ENCODE measurements around the gene MINAR2.

DNA sequence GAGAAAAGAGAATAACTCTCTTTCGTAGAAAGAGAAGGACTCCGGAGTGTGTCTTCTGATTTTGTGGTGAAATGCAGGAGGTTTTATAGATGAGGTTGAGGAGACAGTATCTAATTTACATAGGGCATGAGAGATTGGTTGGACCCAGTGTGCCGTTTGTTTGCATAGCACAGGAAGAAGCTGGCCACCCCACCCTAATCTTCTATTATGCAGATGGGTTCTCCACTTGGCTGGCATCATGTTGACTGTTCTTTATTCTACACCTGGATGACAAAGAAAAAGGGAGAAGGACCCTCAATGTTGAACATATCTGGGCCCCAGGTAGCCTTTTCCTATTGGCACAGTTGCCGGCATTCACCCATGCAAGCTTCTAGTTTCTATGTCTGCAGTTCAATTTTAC is 23.2 kb upstream of the MINAR2 start:
- TF ChIP-seq YY1 (IDR thresholded peaks at IDR 0.05; ENCODE audit: insufficient read depth, insufficient read length) (no peak), SUZ12 (IDR thresholded peaks at IDR 0.05; ENCODE audit: extremely low read depth, insufficient read depth, insufficient read length) (no peak)

Data from NT2/D1 (cell line).